NCI-H1694 treated with DMSO at 0.1 percent for 48 hours (cell line): ENCODE data around the gene MAP3K20.
"Not testable (repeated sequence)": the region's sequence is repeated elsewhere in the genome, so short reads cannot be mapped to it uniquely, and the experiment has no call there.

Experiments used
- DNase-seq: peaks from one replicate; lab custom pipeline; 2025; lab: John Stamatoyannopoulos, UW

MAP3K20 gene

GRCh38 chr2:173161040-173161439 lies 85.4 kb downstream of the MAP3K20 start:
- no peak for DNase-seq

GRCh38 chr2:173161507-173161906 lies 85.9 kb downstream of the MAP3K20 start:
- DNase-seq = no peak

- not testable (repeated sequence) for DNase-seq
Observed at GRCh38 chr2:173163357-173163756, 87.7 kb downstream of the MAP3K20 start.

- no peak for DNase-seq
Observed at GRCh38 chr2:173164396-173164795, 88.8 kb downstream of the MAP3K20 start.

- no peak for DNase-seq
Observed at GRCh38 chr2:173165443-173166238, 90.0 kb downstream of the MAP3K20 start.

GRCh38 chr2:173171321-173171720 lies 95.7 kb downstream of the MAP3K20 start:
- no peak for DNase-seq

- no peak for DNase-seq
Observed at GRCh38 chr2:173171924-173172643, 96.4 kb downstream of the MAP3K20 start.

GRCh38 chr2:173174339-173174738 lies 98.7 kb downstream of the MAP3K20 start:
- not testable (repeated sequence) for DNase-seq

GRCh38 chr2:173175222-173175621 lies 99.6 kb downstream of the MAP3K20 start:
- DNase-seq = no peak

- no peak for DNase-seq
Observed at GRCh38 chr2:173181982-173182381, 106.3 kb downstream of the MAP3K20 start.

GRCh38 chr2:173184031-173185004 lies 108.7 kb downstream of the MAP3K20 start:
- no peak for DNase-seq

GRCh38 chr2:173185437-173185836 lies 109.8 kb downstream of the MAP3K20 start:
- DNase-seq = no peak

- DNase-seq = no peak
Observed at GRCh38 chr2:173187941-173188788, 112.5 kb downstream of the MAP3K20 start.

- no peak for DNase-seq
Observed at GRCh38 chr2:173191601-173192000, 116.0 kb downstream of the MAP3K20 start.

- no peak for DNase-seq
Observed at GRCh38 chr2:173192071-173192470, 116.4 kb downstream of the MAP3K20 start.

- no peak for DNase-seq
Observed at GRCh38 chr2:173193925-173194324, 118.3 kb downstream of the MAP3K20 start.

- no peak for DNase-seq
Observed at GRCh38 chr2:173195100-173195499, 119.5 kb downstream of the MAP3K20 start.

GRCh38 chr2:173196080-173196479 lies 120.4 kb downstream of the MAP3K20 start:
- DNase-seq = no peak

GRCh38 chr2:173196638-173197037 lies 121.0 kb downstream of the MAP3K20 start:
- no peak for DNase-seq

GRCh38 chr2:173198327-173198726 lies 122.7 kb downstream of the MAP3K20 start:
- DNase-seq = no peak

- DNase-seq = no peak
Observed at GRCh38 chr2:173199294-173199693, 123.6 kb downstream of the MAP3K20 start.
